HG02798 (cell line): ENCODE data around the gene RGS6.
A peak's percentile ranks its signal among the peaks of the same experiment; 100 is the strongest.

Experiments used
- ATAC-seq: cut with Tn5 transposase; IDR thresholded peaks from one replicate; pipeline ENCODE4 v1.9.1; 2021; ENCODE audit warnings: mild to moderate bottlenecking; ENCODE audit not compliant: unreplicated experiment, poor library complexity

Gene RGS6

GRCh38 chr14:72423957-72424356, 491.7 kb downstream of the RGS6 start:
- no peak for ATAC-seq

- no peak for ATAC-seq
These were observed 498.2 kb downstream of the RGS6 start for GRCh38 chr14:72430457-72430856.

- ATAC-seq = no peak
These were observed 500.5 kb downstream of the RGS6 start for GRCh38 chr14:72432748-72433147.

DNA sequence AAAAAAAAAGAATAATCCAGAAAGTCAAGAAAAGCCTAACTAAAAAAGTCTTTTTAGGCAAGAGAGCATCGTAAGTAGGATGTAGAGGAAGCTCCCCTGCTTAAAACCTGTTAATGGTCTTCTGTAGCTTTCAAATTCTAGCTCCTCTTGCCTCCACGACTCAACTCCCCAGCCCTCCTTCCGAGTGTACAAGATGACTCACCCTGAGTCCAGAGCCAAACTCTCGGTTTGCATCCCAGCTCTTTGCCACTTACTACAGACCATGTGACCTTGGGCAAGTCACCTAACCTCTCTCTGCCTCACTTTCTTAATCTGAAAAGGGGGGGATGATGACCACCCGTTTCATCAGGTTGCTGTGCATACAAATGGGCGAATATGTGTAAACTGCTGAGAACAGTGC, 501.3 kb downstream of the RGS6 start:
- no peak for ATAC-seq

- no peak for ATAC-seq
These were observed 502.6 kb downstream of the RGS6 start for GRCh38 chr14:72434856-72435255.

DNA sequence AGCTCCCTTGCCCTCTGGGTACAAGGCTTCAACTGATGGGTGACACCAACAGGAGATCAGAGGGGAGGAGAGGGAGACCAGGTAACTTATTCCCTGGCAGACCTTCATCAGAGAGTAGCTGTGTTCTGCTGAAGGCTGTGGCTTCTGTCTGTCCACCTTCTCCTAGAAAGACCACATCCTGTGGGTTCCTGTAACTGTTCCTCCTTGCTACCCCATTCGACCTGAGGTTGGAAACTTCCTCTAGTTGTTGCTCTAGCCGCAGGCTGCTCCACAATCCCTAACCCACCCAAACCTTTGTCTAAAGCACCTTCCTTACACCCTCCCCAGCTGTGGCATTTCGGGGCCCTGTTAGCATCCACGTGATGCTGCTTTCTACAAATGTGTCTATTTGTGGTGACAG, 507.5 kb downstream of the RGS6 start:
- no peak for ATAC-seq

GRCh38 chr14:72443256-72443655, 511.0 kb downstream of the RGS6 start:
- ATAC-seq = no peak

DNA sequence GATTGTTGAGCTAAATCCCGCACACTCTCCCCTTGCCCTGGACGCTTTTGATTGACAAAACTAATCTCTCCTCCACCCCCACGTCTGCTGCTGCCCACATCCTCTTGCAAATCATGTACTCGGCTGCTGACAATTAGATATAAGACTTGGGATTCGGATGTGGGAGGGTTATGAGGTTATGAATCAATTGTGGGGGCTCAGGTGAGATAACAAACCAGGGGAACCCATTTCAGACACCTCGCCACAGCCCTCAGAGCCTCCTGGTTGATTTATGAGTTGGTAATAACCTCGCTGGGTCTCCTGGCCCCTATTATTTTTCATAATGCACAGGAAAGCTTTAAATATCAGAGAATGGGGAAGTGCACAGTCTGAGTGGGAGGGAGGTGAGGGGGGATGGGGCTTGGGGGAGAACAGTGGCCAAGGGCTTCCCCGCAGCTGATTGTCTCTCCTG, 511.8 kb downstream of the RGS6 start:
- ATAC-seq = no peak

DNA sequence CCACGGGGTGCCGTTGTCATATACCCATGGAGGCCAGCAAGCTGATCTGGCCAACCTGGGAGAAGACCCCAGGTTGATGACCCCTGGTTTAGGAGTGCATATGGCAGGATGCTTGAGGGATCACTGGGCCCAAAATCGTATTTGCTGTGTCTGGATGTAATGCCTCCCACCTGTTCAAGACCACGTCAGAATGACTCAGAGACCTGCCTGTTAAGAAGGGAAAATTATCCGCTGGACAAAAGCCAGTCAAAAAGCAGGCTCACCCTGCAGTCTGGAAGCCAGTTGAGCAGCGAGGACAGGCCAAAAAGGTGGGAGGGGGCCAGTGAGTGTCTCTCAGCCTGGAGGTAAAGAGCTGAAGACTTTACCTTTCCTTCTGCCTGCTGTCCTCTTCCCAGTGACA, 512.5 kb downstream of the RGS6 start:
- ATAC-seq = no peak

DNA sequence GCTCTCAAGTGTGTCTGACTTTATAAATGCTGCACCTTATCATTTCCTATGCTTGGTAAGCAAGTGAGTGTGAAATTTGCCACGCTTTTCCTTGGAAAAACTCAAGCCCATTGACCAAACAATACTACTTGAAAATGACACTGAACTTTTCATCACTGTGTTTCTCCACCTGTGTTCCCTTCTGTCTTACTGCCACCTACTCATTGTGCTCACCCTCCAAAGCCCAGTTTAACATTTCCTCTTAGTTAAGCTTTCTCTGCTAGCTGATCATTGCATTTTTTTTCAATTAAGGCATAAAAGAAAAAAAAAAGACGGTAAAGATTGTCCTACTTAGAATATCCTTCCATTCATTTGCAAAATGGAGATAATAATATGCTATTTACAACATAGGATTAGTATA, 516.0 kb downstream of the RGS6 start:
- ATAC-seq = no peak

GRCh38 chr14:72450473-72451044, 518.3 kb downstream of the RGS6 start:
- ATAC-seq = no peak

DNA sequence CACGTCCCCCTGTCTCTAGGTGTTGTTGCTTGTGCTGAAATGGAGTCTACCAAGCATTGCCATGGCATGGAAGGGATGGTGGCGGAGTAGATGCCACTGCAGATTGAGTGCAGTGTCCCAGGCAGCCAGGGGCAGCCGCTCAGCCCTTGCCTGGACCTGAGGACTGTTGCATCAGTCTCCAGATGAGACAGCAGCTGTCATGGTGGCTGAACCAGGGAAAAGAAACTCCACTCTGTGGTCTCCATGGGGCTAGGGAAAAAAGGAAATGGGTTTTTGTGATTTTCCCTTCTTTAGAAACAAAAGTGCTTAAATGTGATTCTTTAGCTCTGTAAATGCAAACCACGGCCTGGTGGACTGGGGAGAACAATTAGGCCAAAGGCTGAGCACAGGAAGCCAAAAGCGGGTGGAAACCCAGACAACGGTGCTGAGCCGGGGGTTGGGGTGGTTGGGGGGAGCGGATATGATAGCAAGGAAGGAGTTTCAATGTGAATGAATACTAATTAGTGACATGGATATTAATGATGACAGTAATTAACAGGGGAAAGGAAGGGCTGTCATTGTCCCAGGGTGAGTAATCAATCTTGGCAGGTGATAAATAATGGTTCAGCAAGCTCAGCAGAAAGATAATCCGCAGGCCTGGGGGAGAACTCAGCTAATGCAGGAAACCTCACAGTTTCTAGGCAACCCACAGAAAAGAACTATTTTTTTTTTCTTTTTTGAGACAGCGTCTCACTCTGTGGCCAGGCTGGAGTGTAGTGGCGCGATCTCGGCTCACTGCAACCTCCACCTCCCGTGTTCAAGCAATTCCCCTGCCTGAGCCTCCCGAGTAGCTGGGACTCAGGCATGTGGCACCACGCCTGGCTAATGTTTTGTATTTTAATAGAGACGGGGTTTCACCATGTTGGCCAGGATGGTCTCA, 519.1 kb downstream of the RGS6 start:
- ATAC-seq = peak; percentile 62

DNA sequence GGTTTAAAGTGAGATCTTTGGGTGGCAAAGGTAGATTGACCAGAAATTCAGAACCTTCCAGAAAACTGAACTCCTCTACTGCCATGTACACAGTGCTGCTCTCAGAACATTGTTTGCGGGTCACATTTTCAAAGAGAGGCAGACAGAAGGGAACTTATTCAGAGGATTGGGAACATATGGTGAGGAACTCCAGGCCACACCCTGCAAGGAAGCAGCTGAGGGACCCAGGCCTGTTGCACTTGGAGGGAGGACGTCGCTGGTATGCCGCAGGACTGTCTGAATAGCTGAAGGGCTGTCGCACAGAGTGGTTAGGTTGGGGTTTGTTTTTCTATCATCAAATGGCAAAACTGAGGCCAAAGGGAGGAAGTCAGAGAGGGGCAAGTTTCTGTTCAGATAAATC, 520.5 kb downstream of the RGS6 start:
- ATAC-seq = no peak

DNA sequence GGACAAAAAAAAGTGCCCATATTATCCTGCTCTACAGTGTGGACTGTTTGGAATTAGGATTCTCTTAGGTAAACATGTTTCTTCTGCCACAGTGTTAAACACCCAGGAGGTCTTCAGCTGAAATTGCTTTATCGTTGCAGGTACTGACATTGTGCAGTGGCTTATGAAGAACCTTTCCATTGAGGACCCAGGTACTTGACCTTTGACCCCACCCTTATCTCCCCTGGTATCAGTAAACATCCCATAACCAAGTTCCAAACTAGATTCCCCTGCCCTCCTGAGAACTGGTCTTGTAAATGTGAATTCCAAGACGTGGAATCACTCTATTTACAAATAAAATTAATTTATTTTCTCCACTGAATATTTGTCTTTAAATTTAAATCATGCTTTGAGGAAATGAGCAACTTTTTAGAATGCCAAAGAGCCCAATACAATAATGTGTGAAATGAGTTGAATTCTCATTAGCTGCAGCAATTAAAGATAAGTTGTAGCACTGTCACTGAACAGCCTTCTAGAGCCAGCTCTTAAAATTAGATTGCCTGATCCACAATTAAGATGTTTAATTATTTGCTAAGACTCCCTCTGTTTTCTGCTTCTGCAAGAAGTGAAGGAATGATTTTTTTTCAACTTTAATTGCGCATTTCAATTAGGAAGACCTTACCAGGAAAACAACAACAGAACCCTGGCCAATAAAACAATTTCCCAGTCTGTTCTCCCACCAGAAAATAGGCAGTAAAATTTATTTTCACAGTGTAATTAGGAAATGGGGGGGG, 522.3 kb downstream of the RGS6 start:
- no peak for ATAC-seq

DNA sequence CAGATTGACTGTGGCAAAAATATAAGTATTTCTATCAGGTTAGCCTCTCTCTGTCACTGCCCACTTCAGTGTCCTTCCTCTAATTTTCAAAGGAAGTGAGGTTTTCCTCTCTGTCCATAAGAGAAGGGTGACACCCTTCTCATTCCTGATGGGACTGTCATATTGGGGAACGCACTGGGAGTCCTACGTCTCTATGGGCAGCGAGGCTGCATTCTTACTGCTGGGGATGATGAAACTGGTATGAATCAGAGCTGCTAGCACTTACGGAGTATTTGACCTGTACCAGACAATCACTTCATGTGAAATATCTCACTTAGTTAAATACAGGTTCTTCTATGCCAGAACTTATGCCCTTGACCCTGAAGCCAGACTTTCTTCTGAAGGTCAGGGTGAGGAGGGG, 525.4 kb downstream of the RGS6 start:
- no peak for ATAC-seq

GRCh38 chr14:72462056-72462455, 529.8 kb downstream of the RGS6 start:
- no peak for ATAC-seq

DNA sequence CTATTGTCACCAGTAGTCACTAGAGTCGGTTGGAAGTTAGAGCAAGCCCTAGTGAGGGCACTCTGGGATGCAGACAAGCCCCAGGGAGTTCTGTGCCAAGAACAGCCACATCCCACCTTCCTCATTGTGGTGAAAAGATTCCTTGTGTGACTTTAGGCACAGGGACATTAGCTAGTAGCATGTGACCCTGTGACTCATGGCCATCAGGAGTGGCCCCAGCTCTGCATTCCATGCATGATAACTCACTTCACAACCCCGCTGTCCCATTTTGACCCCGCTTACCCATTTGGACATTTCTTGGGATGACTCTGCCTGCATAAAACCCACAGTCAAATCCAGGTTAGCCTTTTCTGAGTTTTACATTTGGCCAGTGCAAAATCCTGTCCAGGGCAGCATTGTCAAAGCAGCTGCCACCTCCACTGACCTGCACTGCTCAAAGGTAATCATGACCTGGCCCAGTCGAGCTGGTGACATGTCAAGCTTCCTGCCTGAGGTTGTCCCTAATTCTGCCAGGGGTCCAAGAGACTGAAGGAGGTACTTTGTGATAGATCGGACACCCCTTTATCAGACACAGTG, 531.1 kb downstream of the RGS6 start:
- no peak for ATAC-seq

DNA sequence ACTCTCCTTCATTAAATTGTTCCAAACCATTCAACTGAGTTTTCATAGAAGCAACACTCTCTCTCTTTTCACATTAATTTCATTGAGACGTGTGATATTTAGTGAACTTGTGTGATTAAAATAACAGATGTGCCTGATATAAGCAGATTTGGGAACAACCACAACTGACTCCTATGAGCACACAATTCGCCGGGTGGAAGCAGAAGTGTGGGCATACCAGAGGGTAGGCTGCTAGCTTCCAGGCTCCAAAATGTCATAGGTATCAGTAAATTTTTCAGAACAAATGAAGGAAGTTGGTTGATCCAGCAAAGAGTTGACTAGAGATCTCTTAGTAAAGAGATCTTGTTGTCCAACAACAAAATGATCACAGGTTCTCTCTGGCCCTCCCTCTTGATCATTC, 532.0 kb downstream of the RGS6 start:
- no peak for ATAC-seq

- no peak for ATAC-seq
These were observed 534.1 kb downstream of the RGS6 start for GRCh38 chr14:72466325-72466724.

DNA sequence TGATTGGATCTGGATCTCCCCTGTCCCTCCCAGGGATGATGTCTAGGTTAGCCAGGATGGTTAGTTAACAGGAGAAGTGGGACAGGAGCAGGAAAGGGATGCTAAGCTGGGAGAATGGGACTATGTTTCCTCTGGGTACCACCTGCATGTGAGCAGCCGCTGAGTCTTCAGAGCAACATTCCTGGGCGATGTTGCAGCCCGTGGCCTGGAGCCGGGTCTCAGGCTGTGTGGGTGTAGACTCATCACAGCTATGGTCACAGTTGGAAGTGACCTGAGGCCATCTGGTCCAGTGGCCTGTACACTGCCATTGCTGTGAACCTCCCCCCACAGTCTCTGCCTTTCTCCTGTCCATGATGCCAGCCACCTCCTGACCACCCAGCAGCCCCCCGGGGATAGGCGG, 539.1 kb downstream of the RGS6 start:
- no peak for ATAC-seq

- no peak for ATAC-seq
These were observed 540.6 kb downstream of the RGS6 start for GRCh38 chr14:72472845-72473244.
